Endothelial cell of umbilical vein (primary cell): ENCODE data around the gene KIFC3. TPM values are rescaled to one million over a fixed set of nuclear protein-coding genes. Genes with fewer than 3 reads are reported as not detected.

Experiments used
- BruUV-seq: library from RNA; stranded (reverse); fragments of 400-500 nt; replicated peaks from 2 replicates; lab custom pipeline; 2021; lab: Mats Ljungman, UMichigan
- CTCF ChIA-PET: fragments of 300-600, 350-600 bp; sonication (Branson Sonifier 250); formaldehyde crosslinking; loops from one replicate; lab custom pipeline; 2021; ENCODE audit warnings: antibody characterized with exemption, inconsistent platforms; lab: Charles Lee
- POLR2A ChIA-PET: fragments of 300-600, 350-600 bp; sonication (Branson Sonifier 250); formaldehyde crosslinking; loops from one replicate; lab custom pipeline; 2021; ENCODE audit warnings: antibody characterized with exemption, inconsistent platforms; lab: Charles Lee
- DNase-seq: peaks from one replicate; pipeline ENCODE4 v3.0.0-alpha.2; 2011; ENCODE audit warnings: low read depth, low spot score
- FAIRE-seq: peaks from 2 replicates; lab custom pipeline; 2011; peaks lifted over from hg19 to GRCh38; lab: Jason Lieb, UNC
- H2AFZ ChIP-seq: 2 replicates; pipeline ENCODE4 v1.6.0; 2012; ENCODE audit warnings: low read depth, low read length, control low read depth, inconsistent platforms
- H3K27ac ChIP-seq: 2 replicates; pipeline ENCODE4 v1.5.1; 2011; ENCODE audit warnings: low read depth, mild to moderate bottlenecking, control low read depth, low read length, moderate library complexity; ENCODE audit not compliant: insufficient read depth
- H3K27me3 ChIP-seq, 2 experiments: 2 replicates each; pipeline versions ENCODE4 v1.6.0 to v1.6.1; 2011; ENCODE audit warnings: low read length in 2 of 2, mixed read lengths in 1 of 2; ENCODE audit not compliant: control insufficient read depth in 2 of 2, insufficient read depth in 2 of 2
- H3K36me3 ChIP-seq, 2 experiments: 2 replicates in 1 of 2; 3 replicates in 1 of 2; pipeline ENCODE4 v1.5.1; 2011; ENCODE audit warnings: low read length in 2 of 2, mild to moderate bottlenecking in 1 of 2, moderate library complexity in 1 of 2; ENCODE audit not compliant: control insufficient read depth in 2 of 2, insufficient read depth in 2 of 2; ENCODE audit errors: extremely low read depth in 1 of 2
- H3K4me1 ChIP-seq: 3 replicates; pipeline ENCODE4 v1.5.1; 2011; ENCODE audit warnings: mild to moderate bottlenecking, low read length; ENCODE audit not compliant: control insufficient read depth, insufficient read depth; ENCODE audit errors: extremely low read depth
- H3K4me2 ChIP-seq: 2 replicates; pipeline ENCODE4 v1.6.1; 2011; ENCODE audit warnings: low read length, control low read depth, mixed read lengths; ENCODE audit not compliant: insufficient read depth
- H3K4me3 ChIP-seq, 3 experiments: fragments of 200-600 bp in 1 of 3; sonication (generic), shearing (Covaris generic) in 1 of 3; replicated peaks in 1 of 3; 2 replicates each; pipeline ENCODE4 v1.5.1; 2011 to 2016; ENCODE audit warnings: control low read depth in 3 of 3, low read length in 3 of 3, mild to moderate bottlenecking in 2 of 3, inconsistent platforms in 1 of 3, low read depth in 1 of 3, moderate library complexity in 1 of 3; ENCODE audit not compliant: insufficient read depth in 1 of 3
- H3K79me2 ChIP-seq: 2 replicates; pipeline ENCODE4 v1.6.0; 2012; ENCODE audit warnings: low read length, inconsistent platforms; ENCODE audit not compliant: control insufficient read depth, insufficient read depth
- H3K9ac ChIP-seq: replicated peaks from 2 replicates; pipeline ENCODE3; 2011; ENCODE audit warnings: low read length, control low read depth; ENCODE audit not compliant: insufficient read depth; ENCODE audit errors: extremely low read depth
- H3K9me1 ChIP-seq: replicated peaks from 3 replicates; pipeline ENCODE4 v1.6.0; 2011; ENCODE audit warnings: mild to moderate bottlenecking, low read length; ENCODE audit not compliant: control insufficient read depth, insufficient read depth; ENCODE audit errors: extremely low read depth
- H3K9me3 ChIP-seq: replicated peaks from 2 replicates; pipeline ENCODE4 v1.5.1; 2012; ENCODE audit warnings: low read length, inconsistent platforms; ENCODE audit not compliant: control insufficient read depth, insufficient read depth
- H4K20me1 ChIP-seq: replicated peaks from 2 replicates; pipeline ENCODE3; 2011; ENCODE audit warnings: mild to moderate bottlenecking, low read length; ENCODE audit not compliant: control insufficient read depth, insufficient read depth; ENCODE audit errors: extremely low read depth
- EZH2 ChIP-seq: IDR thresholded peaks from 2 replicates; pipeline ENCODE4 v1.6.1; 2012; ENCODE audit warnings: borderline replicate concordance, low read depth, mild to moderate bottlenecking, moderate library complexity, low read length, inconsistent platforms; ENCODE audit not compliant: severe bottlenecking
- FOS ChIP-seq: IDR thresholded peaks from 2 replicates; pipeline ENCODE4 v1.6.1; 2011; ENCODE audit warnings: mild to moderate bottlenecking, low read length, moderate library complexity, borderline replicate concordance; ENCODE audit not compliant: insufficient read depth
- GATA2 ChIP-seq: IDR thresholded peaks from 2 replicates; pipeline ENCODE4 v1.7.0; 2011; ENCODE audit warnings: low read depth, mild to moderate bottlenecking, moderate library complexity, mixed read lengths, low read length; ENCODE audit not compliant: insufficient read length, insufficient read depth
- JUN ChIP-seq: IDR thresholded peaks from 2 replicates; pipeline ENCODE4 v1.6.1; 2011; ENCODE audit warnings: borderline replicate concordance, low read depth; ENCODE audit not compliant: insufficient read length, insufficient read depth
- MYC ChIP-seq: IDR thresholded peaks from one replicate; pipeline ENCODE4 v1.6.1; 2011; ENCODE audit warnings: mild to moderate bottlenecking, low read depth, low read length
- POLR2A ChIP-seq: IDR thresholded peaks from 2 replicates; pipeline ENCODE4 v1.6.1; 2012; ENCODE audit warnings: low read depth, mild to moderate bottlenecking, control low read depth, low read length
- POLR2AphosphoS5 ChIP-seq: IDR thresholded peaks from 2 replicates; pipeline ENCODE4 v1.6.1; 2012; ENCODE audit warnings: low read depth, mild to moderate bottlenecking, control low read depth, low read length, moderate library complexity; ENCODE audit not compliant: insufficient read depth
- dilution Hi-C: fragments of 300-500 bp; cut with MboI; formaldehyde crosslinking; loops from one replicate; pipeline ENCODE4 v1.15.0; 2019; ENCODE audit warnings: low sequenced_read_pairs; ENCODE audit not compliant: extremely low pct_ligation_motif_present
- intact Hi-C: fragments of 100-400 bp; cut with micrococcal nuclease; formaldehyde crosslinking; loops from one replicate; pipeline ENCODE4 v1.10.0; 2022
- polyA plus RNA-seq, 4 experiments: library from polyadenylated mRNA; depleted of rRNA in 3 of 4; stranded (reverse) in 3 of 4; unstranded in 1 of 4; fragments of >200 nt; gene quantifications; 2 replicates each; pipeline versions ENCODE4 v1.2.1 to v1.2.3, GENCODE V29; 2011 to 2012; ENCODE audit warnings: missing spikeins in 1 of 4
- total RNA-seq: library from RNA; stranded (reverse); gene quantifications from 2 replicates; pipeline ENCODE4 v1.2.3, GENCODE V29; 2021
- TF ChIP-seq, protein P1 (sequence below): IDR thresholded peaks from 2 replicates; pipeline ENCODE4 v1.6.1; 2011; ENCODE audit not compliant: insufficient read depth, insufficient read length
- TF ChIP-seq, protein P2 (sequence below), 2 donors: IDR thresholded peaks; 1 replicate in 1 of 2; 2 replicates in 1 of 2; pipeline ENCODE4 v1.5.1; 2011; ENCODE audit warnings: low read length in 2 of 2, mild to moderate bottlenecking in 2 of 2, moderate library complexity in 2 of 2, control low read depth in 1 of 2, inconsistent platforms in 1 of 2, low read depth in 1 of 2; ENCODE audit not compliant: insufficient read depth in 1 of 2; ENCODE audit errors: extremely low read depth in 1 of 2

KIFC3 gene
- total and polyA plus RNA-seq, 2 donors (not counting 3 experiments of a cell fraction or from before 2014, with no cell fraction given): 36.3 to 62.2 TPM

DNA sequence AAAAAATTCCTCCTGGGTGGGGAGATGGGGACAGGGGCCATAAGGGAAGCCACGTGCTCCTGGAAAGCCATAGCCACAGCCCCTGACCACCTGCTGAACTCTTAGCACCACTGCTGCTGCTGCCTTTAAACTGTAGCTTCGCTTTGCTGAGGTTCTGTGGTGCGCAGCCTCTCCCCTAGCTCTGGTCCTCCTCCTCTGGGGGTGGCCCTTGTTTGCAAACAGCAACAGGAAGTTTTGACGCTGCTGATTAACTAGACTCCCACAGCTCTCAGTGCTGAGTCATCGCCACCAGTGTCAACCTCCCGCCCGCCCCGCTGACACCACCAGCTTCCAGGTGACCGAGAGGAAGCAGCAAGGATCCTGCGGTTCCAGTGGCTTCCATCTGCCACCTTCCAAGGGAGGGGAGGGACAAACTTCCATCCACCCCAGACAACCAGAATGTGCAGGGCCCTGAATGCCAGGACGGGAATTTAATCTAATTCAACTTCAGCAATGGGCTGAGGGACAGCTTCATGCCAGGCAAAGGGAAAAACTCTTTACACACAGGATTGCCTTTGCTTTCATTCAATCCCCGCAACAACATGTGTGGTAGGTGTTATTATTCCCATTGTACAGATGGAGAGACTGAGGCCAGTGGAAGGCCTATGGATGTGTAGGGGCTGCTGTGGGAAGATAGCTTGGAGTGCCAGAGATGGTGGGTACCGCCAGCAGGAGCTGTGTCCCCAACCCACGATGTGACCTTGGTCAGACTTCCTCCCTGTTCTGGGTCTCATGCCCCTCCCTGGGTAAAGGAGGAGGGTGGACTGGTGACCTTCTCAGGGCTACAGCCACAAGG is 8.1 kb upstream of the KIFC3 start:
- no peaks in the 10 kb centered on the region for H3K9me1 ChIP-seq
- H2AFZ ChIP-seq: peak overlapping the region; percentile 1
- H3K27me3 ChIP-seq: no peaks in the 10 kb centered on the region
- DNase-seq: peak; percentile 89
- H3K4me2 ChIP-seq: peak overlapping the region; percentile 26
- no peak overlapping the region for H3K9ac ChIP-seq
- H3K27ac ChIP-seq: peak overlapping the region; percentile 33
- no TSS peak for BruUV-seq
- no peaks in the 10 kb centered on the region for H3K9me3 ChIP-seq
- POLR2A ChIA-PET: no interaction called here
- H3K36me3 ChIP-seq: no peaks in the 10 kb centered on the region
- H3K4me3 ChIP-seq: no peak overlapping the region
- CTCF ChIA-PET: interaction anchor here (0.7 to 1.7 kb wide), 7 partner anchors 8 to 311 kb away, joined by 3 to 13 read pairs (median 4); no protein-coding TSS in a partner anchor
- intact Hi-C loops (no loop called here), dilution Hi-C loops (no loop called here)
- H3K4me1 ChIP-seq: peaks cover 25% of the 10 kb centered on the region
- peak; percentile 92 for FAIRE-seq
- no peak for TF ChIP-seq MYC
- TF ChIP-seq POLR2AphosphoS5: peak; percentile 62
- no peak for TF ChIP-seq POLR2A
- peak; percentile 41 for TF ChIP-seq GATA2
- TF ChIP-seq, protein P1, sequence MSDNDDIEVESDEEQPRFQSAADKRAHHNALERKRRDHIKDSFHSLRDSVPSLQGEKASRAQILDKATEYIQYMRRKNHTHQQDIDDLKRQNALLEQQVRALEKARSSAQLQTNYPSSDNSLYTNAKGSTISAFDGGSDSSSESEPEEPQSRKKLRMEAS: no peak
- peak; percentile 72 for TF ChIP-seq JUN
- TF ChIP-seq, protein P2, sequence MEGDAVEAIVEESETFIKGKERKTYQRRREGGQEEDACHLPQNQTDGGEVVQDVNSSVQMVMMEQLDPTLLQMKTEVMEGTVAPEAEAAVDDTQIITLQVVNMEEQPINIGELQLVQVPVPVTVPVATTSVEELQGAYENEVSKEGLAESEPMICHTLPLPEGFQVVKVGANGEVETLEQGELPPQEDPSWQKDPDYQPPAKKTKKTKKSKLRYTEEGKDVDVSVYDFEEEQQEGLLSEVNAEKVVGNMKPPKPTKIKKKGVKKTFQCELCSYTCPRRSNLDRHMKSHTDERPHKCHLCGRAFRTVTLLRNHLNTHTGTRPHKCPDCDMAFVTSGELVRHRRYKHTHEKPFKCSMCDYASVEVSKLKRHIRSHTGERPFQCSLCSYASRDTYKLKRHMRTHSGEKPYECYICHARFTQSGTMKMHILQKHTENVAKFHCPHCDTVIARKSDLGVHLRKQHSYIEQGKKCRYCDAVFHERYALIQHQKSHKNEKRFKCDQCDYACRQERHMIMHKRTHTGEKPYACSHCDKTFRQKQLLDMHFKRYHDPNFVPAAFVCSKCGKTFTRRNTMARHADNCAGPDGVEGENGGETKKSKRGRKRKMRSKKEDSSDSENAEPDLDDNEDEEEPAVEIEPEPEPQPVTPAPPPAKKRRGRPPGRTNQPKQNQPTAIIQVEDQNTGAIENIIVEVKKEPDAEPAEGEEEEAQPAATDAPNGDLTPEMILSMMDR (IDR thresholded peaks at IDR 0.05; ENCODE audit: extremely low read depth in 1 of 2, insufficient read depth in 1 of 2, low read depth in 1 of 2, low read length in 2 of 2): no peak
- TF ChIP-seq EZH2: no peak
- peak; percentile 89 for TF ChIP-seq FOS
- no peaks in the 10 kb centered on the region for H4K20me1 ChIP-seq
- H3K79me2 ChIP-seq: no peaks in the 10 kb centered on the region
